Vagina (tissue), 2 donors: ENCODE data around the gene SLC29A2. TPM values are rescaled to one million over a fixed set of nuclear protein-coding genes. Genes with fewer than 3 reads are reported as not detected.

Experiments
- DNase-seq, 2 donors: peaks; one replicate each; pipeline ENCODE4 v3.0.0-alpha.2; 2017; ENCODE audit errors: extremely low spot score in 2 of 2
- H3K27ac ChIP-seq: fragments of 200-600 bp; sonication (generic); one replicate; pipeline ENCODE4 v1.5.1; 2019
- H3K27me3 ChIP-seq: fragments of 200-600 bp; sonication (generic); one replicate; pipeline ENCODE4 v1.5.1; 2019
- H3K36me3 ChIP-seq, 2 donors: fragments of 200-600 bp; sonication (generic); one replicate each; pipeline ENCODE4 v1.5.1; 2017 to 2019
- H3K4me1 ChIP-seq: fragments of 200-600 bp; sonication (generic); one replicate; pipeline ENCODE4 v1.5.1; 2019
- H3K4me3 ChIP-seq, 2 donors: fragments of 200-600 bp; sonication (generic); 1 replicate in 1 of 2; 2 replicates in 1 of 2; pipeline ENCODE4 v1.5.1; 2016 to 2019
- H3K9me3 ChIP-seq: fragments of 200-600 bp; sonication (generic); one replicate; pipeline ENCODE4 v1.5.1; 2019
- POLR2A ChIP-seq, 2 donors: fragments of 450-650 bp; IDR thresholded peaks; one replicate each; pipeline ENCODE4 v1.6.1; 2017; ENCODE audit warnings: antibody characterized with exemption in 2 of 2, mild to moderate bottlenecking in 2 of 2, moderate library complexity in 2 of 2
- POLR2AphosphoS5 ChIP-seq, 2 donors: sonication (generic); formaldehyde crosslinking; IDR thresholded peaks; one replicate each; pipeline ENCODE4 v1.9.0; 2017; ENCODE audit warnings: antibody characterized with exemption in 2 of 2, mild to moderate bottlenecking in 2 of 2, low read depth in 1 of 2; ENCODE audit not compliant: insufficient read depth in 1 of 2
- intact Hi-C: fragments of 100-400 bp; cut with DNase I; formaldehyde crosslinking; loops from one replicate; pipeline ENCODE4 v1.15.1; 2023
- total RNA-seq: library from RNA; depleted of rRNA; stranded (reverse); fragments of >200 nt; gene quantifications from one replicate; pipeline ENCODE4 v1.2.3, GENCODE V29; 2016
- TF ChIP-seq, protein P1 (sequence below), 3 experiments: fragments of 450-650 bp in 2 of 3; fragments of 200-600 bp in 1 of 3; sonication (generic) in 1 of 3; IDR thresholded peaks; one replicate each; pipeline ENCODE4 v1.5.1; 2017 to 2019; ENCODE audit warnings: antibody characterized with exemption in 3 of 3, mild to moderate bottlenecking in 2 of 3, moderate library complexity in 2 of 3

Gene SLC29A2
- total RNA-seq, 1 donor from 2014 or later = 4.2 TPM

GRCh38 chr11:66418168-66418985 lies 46.8 kb upstream of the SLC29A2 start:
- intact Hi-C loops = no loop called here
- peak overlapping the region; percentile 51 for H3K27ac ChIP-seq
- no peaks in the 10 kb centered on the region for H3K9me3 ChIP-seq
- H3K4me3 ChIP-seq = no peak overlapping the region
- peaks cover 10% of the 10 kb centered on the region for H3K4me1 ChIP-seq
- no peaks in the 10 kb centered on the region for H3K27me3 ChIP-seq
- no peaks in the 10 kb centered on the region for H3K36me3 ChIP-seq
- TF ChIP-seq, protein P1, sequence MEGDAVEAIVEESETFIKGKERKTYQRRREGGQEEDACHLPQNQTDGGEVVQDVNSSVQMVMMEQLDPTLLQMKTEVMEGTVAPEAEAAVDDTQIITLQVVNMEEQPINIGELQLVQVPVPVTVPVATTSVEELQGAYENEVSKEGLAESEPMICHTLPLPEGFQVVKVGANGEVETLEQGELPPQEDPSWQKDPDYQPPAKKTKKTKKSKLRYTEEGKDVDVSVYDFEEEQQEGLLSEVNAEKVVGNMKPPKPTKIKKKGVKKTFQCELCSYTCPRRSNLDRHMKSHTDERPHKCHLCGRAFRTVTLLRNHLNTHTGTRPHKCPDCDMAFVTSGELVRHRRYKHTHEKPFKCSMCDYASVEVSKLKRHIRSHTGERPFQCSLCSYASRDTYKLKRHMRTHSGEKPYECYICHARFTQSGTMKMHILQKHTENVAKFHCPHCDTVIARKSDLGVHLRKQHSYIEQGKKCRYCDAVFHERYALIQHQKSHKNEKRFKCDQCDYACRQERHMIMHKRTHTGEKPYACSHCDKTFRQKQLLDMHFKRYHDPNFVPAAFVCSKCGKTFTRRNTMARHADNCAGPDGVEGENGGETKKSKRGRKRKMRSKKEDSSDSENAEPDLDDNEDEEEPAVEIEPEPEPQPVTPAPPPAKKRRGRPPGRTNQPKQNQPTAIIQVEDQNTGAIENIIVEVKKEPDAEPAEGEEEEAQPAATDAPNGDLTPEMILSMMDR (IDR thresholded peaks at IDR 0.05) = no peak
- no peak for TF ChIP-seq POLR2A (IDR thresholded peaks at IDR 0.05)
- TF ChIP-seq POLR2AphosphoS5 (IDR thresholded peaks at IDR 0.05; ENCODE audit: insufficient read depth in 1 of 2, low read depth in 1 of 2) = peak; percentile 60 to 77
- DNase-seq = no peak

DNA sequence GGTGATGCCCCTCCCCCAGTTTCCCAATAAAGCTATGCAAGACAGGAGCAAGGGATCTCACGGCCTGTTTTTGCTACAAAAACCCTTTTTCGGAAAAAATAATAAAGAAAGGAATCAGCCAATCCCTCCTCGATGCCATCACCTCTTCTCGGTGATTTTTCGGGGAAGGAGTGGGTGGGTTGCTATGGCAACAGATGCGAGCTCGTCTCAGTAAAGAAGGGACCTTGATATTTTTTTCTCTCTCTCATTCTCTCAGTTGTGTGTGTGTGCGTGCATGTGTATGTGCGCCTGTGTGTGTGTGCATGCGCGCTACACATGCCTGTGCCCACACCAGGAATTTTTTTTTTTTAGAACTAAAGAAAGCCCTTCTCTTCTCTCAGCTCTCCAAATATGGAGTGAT lies 45.4 kb upstream of the SLC29A2 start:
- H3K9me3 ChIP-seq = no peaks in the 10 kb centered on the region
- H3K4me3 ChIP-seq = no peak overlapping the region
- intact Hi-C loops = no loop called here
- no peak overlapping the region for H3K27ac ChIP-seq
- no peak for DNase-seq
- no peaks in the 10 kb centered on the region for H3K36me3 ChIP-seq
- H3K4me1 ChIP-seq = peaks cover 10% of the 10 kb centered on the region
- TF ChIP-seq, protein P1 (IDR thresholded peaks at IDR 0.05) = no peak
- TF ChIP-seq POLR2AphosphoS5 (IDR thresholded peaks at IDR 0.05; ENCODE audit: insufficient read depth in 1 of 2, low read depth in 1 of 2) (no peak), POLR2A (IDR thresholded peaks at IDR 0.05) (no peak)
- H3K27me3 ChIP-seq = no peaks in the 10 kb centered on the region

- Histone ChIP-seq H3K4me3 (no peak overlapping the region), H3K9me3 (no peaks in the 10 kb centered on the region), H3K4me1 (no peaks in the 10 kb centered on the region), H3K27me3 (no peaks in the 10 kb centered on the region), H3K27ac (no peak overlapping the region), H3K36me3 (no peaks in the 10 kb centered on the region)
- DNase-seq = no peak
- intact Hi-C loops = no loop called here
- TF ChIP-seq POLR2AphosphoS5 (IDR thresholded peaks at IDR 0.05; ENCODE audit: insufficient read depth in 1 of 2, low read depth in 1 of 2) (no peak), POLR2A (IDR thresholded peaks at IDR 0.05) (no peak)
- TF ChIP-seq, protein P1 (IDR thresholded peaks at IDR 0.05) = no peak
Measured at GRCh38 chr11:66415423-66415822, 43.9 kb upstream of the SLC29A2 start.

DNA sequence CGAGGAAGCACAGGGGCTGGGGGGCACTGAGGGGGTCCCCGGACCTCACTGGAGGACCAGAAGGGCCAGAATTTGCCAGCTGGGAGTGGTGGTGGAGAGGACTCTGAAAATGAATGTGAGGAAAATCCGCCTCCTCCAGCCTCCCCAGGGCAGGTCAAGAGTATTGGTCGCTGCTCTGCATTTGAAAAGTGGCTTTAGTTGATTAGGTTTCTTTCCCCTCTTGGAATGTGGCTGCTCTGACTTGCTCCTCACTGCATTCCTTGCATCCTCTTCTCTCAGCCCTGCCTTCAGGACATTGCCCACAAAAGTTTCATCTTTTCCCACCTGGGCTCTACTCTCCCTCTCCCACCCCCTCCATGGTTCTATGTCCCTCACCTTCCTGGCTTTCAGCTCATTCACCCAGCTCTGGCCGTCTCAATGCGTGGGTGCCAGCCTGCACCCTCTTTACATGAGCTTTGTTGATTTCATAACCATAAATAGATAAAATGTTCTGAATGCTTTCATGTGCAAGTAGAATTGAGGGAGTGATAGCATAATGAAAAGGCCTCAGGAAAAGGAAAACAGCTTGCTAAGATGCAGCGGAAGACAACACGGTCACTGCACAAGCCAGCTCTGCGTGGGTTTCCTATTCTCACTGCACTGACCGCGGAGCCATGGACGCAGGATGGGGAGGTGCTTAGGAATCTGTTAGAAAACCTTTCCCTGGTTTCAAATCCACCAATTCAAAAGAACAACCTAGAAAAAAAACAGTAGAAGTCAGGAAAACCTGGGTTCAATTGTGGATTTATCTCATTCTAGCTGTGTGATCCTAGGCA lies 42.8 kb upstream of the SLC29A2 start:
- H3K27ac ChIP-seq = no peak overlapping the region
- H3K9me3 ChIP-seq = no peaks in the 10 kb centered on the region
- H3K4me3 ChIP-seq = no peak overlapping the region
- no peak for DNase-seq
- TF ChIP-seq POLR2A (IDR thresholded peaks at IDR 0.05) (no peak), POLR2AphosphoS5 (IDR thresholded peaks at IDR 0.05; ENCODE audit: insufficient read depth in 1 of 2, low read depth in 1 of 2) (no peak)
- TF ChIP-seq, protein P1 (IDR thresholded peaks at IDR 0.05) = no peak
- H3K36me3 ChIP-seq = no peaks in the 10 kb centered on the region
- H3K27me3 ChIP-seq = no peaks in the 10 kb centered on the region
- intact Hi-C loops = no loop called here
- H3K4me1 ChIP-seq = peaks cover 6% of the 10 kb centered on the region
